HG02973 (cell line): ENCODE data around the gene TEN1.
"Not testable (repeated sequence)": the region's sequence is repeated elsewhere in the genome, so short reads cannot be mapped to it uniquely, and the experiment has no call there.

Source experiments
- ATAC-seq: cut with Tn5 transposase; IDR thresholded peaks from one replicate; pipeline ENCODE4 v1.9.1; 2021; ENCODE audit warnings: moderate library complexity; ENCODE audit not compliant: unreplicated experiment

Gene TEN1

GRCh38 chr17:76024353-76024752 lies 45.3 kb downstream of the TEN1 start:
- ATAC-seq: no peak

GRCh38 chr17:76025294-76025693 lies 46.3 kb downstream of the TEN1 start:
- ATAC-seq: no peak

GRCh38 chr17:76026714-76027158 lies 47.7 kb downstream of the TEN1 start:
- no peak for ATAC-seq

GRCh38 chr17:76027159-76027839 lies 48.3 kb downstream of the TEN1 start, which contains the start of gene EVPL:
EVPL (minus strand) TSS chr17:76027306; CDS start chr17:76027198, 108 bp downstream.
- no peak for ATAC-seq

- ATAC-seq: no peak
These were observed 53.2 kb downstream of the TEN1 start for GRCh38 chr17:76032073-76032779.

- ATAC-seq: no peak
These were observed 53.7 kb downstream of the TEN1 start for GRCh38 chr17:76032780-76033108.

- no peak for ATAC-seq
These were observed 54.1 kb downstream of the TEN1 start for GRCh38 chr17:76033139-76033538.

GRCh38 chr17:76034428-76035350 lies 55.6 kb downstream of the TEN1 start:
- ATAC-seq: no peak

- no peak for ATAC-seq
These were observed 57.6 kb downstream of the TEN1 start for GRCh38 chr17:76036497-76037261.

GRCh38 chr17:76038050-76038449 lies 59.0 kb downstream of the TEN1 start:
- ATAC-seq: no peak

GRCh38 chr17:76039121-76039520 lies 60.1 kb downstream of the TEN1 start:
- no peak for ATAC-seq

- ATAC-seq: no peak
These were observed 61.3 kb downstream of the TEN1 start for GRCh38 chr17:76040376-76040775.

- ATAC-seq: not testable (repeated sequence)
These were observed 63.8 kb downstream of the TEN1 start for GRCh38 chr17:76042868-76043267.

- not testable (repeated sequence) for ATAC-seq
These were observed 65.5 kb downstream of the TEN1 start for GRCh38 chr17:76044475-76045007.

GRCh38 chr17:76046064-76046463 lies 67.0 kb downstream of the TEN1 start:
- ATAC-seq: no peak

- ATAC-seq: no peak
These were observed 69.1 kb downstream of the TEN1 start for GRCh38 chr17:76048025-76048605.

- ATAC-seq: no peak
These were observed 69.7 kb downstream of the TEN1 start for GRCh38 chr17:76048711-76049110.

GRCh38 chr17:76049239-76049638 lies 70.2 kb downstream of the TEN1 start:
- no peak for ATAC-seq

GRCh38 chr17:76049836-76050537 lies 70.9 kb downstream of the TEN1 start:
- ATAC-seq: no peak
